ENCODE results near the gene AMMECR1L. TPM values are rescaled to one million over a fixed set of nuclear protein-coding genes. Genes with fewer than 3 reads are reported as not detected.

Gene AMMECR1L
- total RNA-seq, 2 experiments from 2014 or later, result 9.8 to 17.1 TPM

- Histone ChIP-seq H3K9me3 (ENCODE audit: low read length) (no peaks in the 10 kb centered on the region), H4K20me1 (ENCODE audit: insufficient read depth, low read length) (peaks cover 3% of the 10 kb centered on the region; the same call in 1 of the 2 replicates), H3K9me2 (ENCODE audit: insufficient read depth, low read length) (no peaks in the 10 kb centered on the region), H3K36me3 (ENCODE audit: insufficient read depth, low read length) (peaks cover 74% of the 10 kb centered on the region), H2AFZ (ENCODE audit: low read length) (no peak overlapping the region), H3K27ac (ENCODE audit: low read depth, low read length, poor library complexity, severe bottlenecking) (no peak overlapping the region), H3K79me2 (ENCODE audit: insufficient read depth, low read depth, low read length) (peaks cover 37% of the 10 kb centered on the region), H3K4me1 (ENCODE audit: insufficient read depth, low read length, poor library complexity, severe bottlenecking) (no peaks in the 10 kb centered on the region), H3K4me2 (ENCODE audit: low read length) (no peak overlapping the region), H3K4me3 (ENCODE audit: low read depth, low read length, poor library complexity, severe bottlenecking) (no peak overlapping the region)
- intact Hi-C loops (cut with micrococcal nuclease; ENCODE audit: unreplicated experiment), result no loop called here
- no peak for TF ChIP-seq EZH2phosphoT487 (IDR thresholded peaks at IDR 0.05; ENCODE audit: borderline replicate concordance, low read depth, low read length)
- TF ChIP-seq, protein P1, sequence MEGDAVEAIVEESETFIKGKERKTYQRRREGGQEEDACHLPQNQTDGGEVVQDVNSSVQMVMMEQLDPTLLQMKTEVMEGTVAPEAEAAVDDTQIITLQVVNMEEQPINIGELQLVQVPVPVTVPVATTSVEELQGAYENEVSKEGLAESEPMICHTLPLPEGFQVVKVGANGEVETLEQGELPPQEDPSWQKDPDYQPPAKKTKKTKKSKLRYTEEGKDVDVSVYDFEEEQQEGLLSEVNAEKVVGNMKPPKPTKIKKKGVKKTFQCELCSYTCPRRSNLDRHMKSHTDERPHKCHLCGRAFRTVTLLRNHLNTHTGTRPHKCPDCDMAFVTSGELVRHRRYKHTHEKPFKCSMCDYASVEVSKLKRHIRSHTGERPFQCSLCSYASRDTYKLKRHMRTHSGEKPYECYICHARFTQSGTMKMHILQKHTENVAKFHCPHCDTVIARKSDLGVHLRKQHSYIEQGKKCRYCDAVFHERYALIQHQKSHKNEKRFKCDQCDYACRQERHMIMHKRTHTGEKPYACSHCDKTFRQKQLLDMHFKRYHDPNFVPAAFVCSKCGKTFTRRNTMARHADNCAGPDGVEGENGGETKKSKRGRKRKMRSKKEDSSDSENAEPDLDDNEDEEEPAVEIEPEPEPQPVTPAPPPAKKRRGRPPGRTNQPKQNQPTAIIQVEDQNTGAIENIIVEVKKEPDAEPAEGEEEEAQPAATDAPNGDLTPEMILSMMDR (conservative IDR thresholded peaks at IDR 0.05; ENCODE audit: low read length), result no peak
- POLR2A ChIA-PET, result interaction anchor here (0.5 kb wide), 1 partner anchor 78 kb away, joined by 4 read pairs; no protein-coding TSS in a partner anchor
- CTCF ChIA-PET (ENCODE audit: unreplicated experiment), result no interaction called here
- BruUV-seq (replicated peaks), result no TSS peak
- no peak for DNase-seq (ENCODE audit: low spot score)
Observed at GRCh38 chr2:127873707-127874303, 12.0 kb downstream of the AMMECR1L start.

GRCh38 chr2:127872354-127872753 is 13.4 kb downstream of the AMMECR1L start:
- 0 out of 2 replicates have a peak, but pooled peaks cover 3% of the 10 kb centered on the region for H4K20me1 ChIP-seq (ENCODE audit: insufficient read depth, low read length)
- H3K4me3 ChIP-seq (ENCODE audit: low read depth, low read length, poor library complexity, severe bottlenecking), result no peak overlapping the region
- H3K4me1 ChIP-seq (ENCODE audit: insufficient read depth, low read length, poor library complexity, severe bottlenecking), result no peaks in the 10 kb centered on the region
- no peaks in the 10 kb centered on the region for H3K9me2 ChIP-seq (ENCODE audit: insufficient read depth, low read length)
- H2AFZ ChIP-seq (ENCODE audit: low read length), result no peak overlapping the region
- DNase-seq (ENCODE audit: low spot score), result no peak
- peaks cover 22% of the 10 kb centered on the region for H3K79me2 ChIP-seq (ENCODE audit: insufficient read depth, low read depth, low read length)
- peaks cover 80% of the 10 kb centered on the region for H3K36me3 ChIP-seq (ENCODE audit: insufficient read depth, low read length)
- no peaks in the 10 kb centered on the region for H3K9me3 ChIP-seq (ENCODE audit: low read length)
- POLR2A ChIA-PET, result interaction anchor here (0.6 to 0.9 kb wide), 2 partner anchors 10 to 407 kb away, joined by 3 to 4 read pairs; no protein-coding TSS in a partner anchor
- H3K27ac ChIP-seq (ENCODE audit: low read depth, low read length, poor library complexity, severe bottlenecking), result no peak overlapping the region
- CTCF ChIA-PET (ENCODE audit: unreplicated experiment), result no interaction called here
- intact Hi-C loops (cut with micrococcal nuclease; ENCODE audit: unreplicated experiment), result no loop called here
- H3K4me2 ChIP-seq (ENCODE audit: low read length), result no peak overlapping the region
- no peak for TF ChIP-seq EZH2phosphoT487 (IDR thresholded peaks at IDR 0.05; ENCODE audit: borderline replicate concordance, low read depth, low read length)
- TF ChIP-seq, protein P1 (conservative IDR thresholded peaks at IDR 0.05; ENCODE audit: low read length), result no peak
- TSS peak; percentile 45 for BruUV-seq (replicated peaks)

DNA sequence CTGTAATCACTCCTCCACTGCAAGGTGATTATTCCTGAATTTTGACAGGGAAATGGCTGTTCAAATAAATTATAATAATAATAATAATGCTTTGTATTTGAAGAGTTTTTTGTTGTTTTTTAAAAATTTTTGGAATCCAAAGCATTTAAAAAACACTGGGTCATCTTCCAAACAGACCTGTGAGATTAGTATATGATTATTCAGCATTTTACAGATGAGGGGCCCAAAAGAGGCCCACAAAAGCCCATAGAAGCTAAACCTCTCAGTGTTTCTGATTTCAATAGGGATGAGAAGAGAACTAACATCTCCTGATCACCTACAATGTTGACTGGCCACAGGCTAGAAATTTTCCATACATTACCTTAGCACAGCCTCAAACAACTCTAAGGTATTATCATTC is 19.8 kb downstream of the AMMECR1L start:
- no peak for DNase-seq (ENCODE audit: low spot score)
- H3K36me3 ChIP-seq (ENCODE audit: insufficient read depth, low read length), result peaks cover 85% of the 10 kb centered on the region
- H4K20me1 ChIP-seq (ENCODE audit: insufficient read depth, low read length), result no peaks in the 10 kb centered on the region
- H3K4me2 ChIP-seq (ENCODE audit: low read length), result no peak overlapping the region
- TF ChIP-seq, protein P1 (conservative IDR thresholded peaks at IDR 0.05; ENCODE audit: low read length), result no peak
- no peak for TF ChIP-seq EZH2phosphoT487 (IDR thresholded peaks at IDR 0.05; ENCODE audit: borderline replicate concordance, low read depth, low read length)
- ChIA-PET CTCF (ENCODE audit: unreplicated experiment) (no interaction called here), POLR2A (interaction anchor here (1.2 kb wide), 1 partner anchor 240 kb away, joined by 3 read pairs; no protein-coding TSS in a partner anchor)
- H3K27ac ChIP-seq (ENCODE audit: low read depth, low read length, poor library complexity, severe bottlenecking), result no peak overlapping the region
- no peaks in the 10 kb centered on the region for H3K9me3 ChIP-seq (ENCODE audit: low read length)
- no peaks in the 10 kb centered on the region for H3K9me2 ChIP-seq (ENCODE audit: insufficient read depth, low read length)
- H3K79me2 ChIP-seq (ENCODE audit: insufficient read depth, low read depth, low read length), result no peaks in the 10 kb centered on the region
- intact Hi-C loops (cut with micrococcal nuclease; ENCODE audit: unreplicated experiment), result loop anchor here (10.0 kb wide), 1 partner anchor 271 kb away; no protein-coding TSS in a partner anchor
- H2AFZ ChIP-seq (ENCODE audit: low read length), result no peak overlapping the region
- no peaks in the 10 kb centered on the region for H3K4me1 ChIP-seq (ENCODE audit: insufficient read depth, low read length, poor library complexity, severe bottlenecking)
- no TSS peak for BruUV-seq (replicated peaks)
- H3K4me3 ChIP-seq (ENCODE audit: low read depth, low read length, poor library complexity, severe bottlenecking), result no peak overlapping the region
